Measurements from ENCODE around the gene SLC22A16.
"Not testable (repeated sequence)": the region's sequence is repeated elsewhere in the genome, so short reads cannot be mapped to it uniquely, and the experiment has no call there.

SLC22A16 gene, protein sequence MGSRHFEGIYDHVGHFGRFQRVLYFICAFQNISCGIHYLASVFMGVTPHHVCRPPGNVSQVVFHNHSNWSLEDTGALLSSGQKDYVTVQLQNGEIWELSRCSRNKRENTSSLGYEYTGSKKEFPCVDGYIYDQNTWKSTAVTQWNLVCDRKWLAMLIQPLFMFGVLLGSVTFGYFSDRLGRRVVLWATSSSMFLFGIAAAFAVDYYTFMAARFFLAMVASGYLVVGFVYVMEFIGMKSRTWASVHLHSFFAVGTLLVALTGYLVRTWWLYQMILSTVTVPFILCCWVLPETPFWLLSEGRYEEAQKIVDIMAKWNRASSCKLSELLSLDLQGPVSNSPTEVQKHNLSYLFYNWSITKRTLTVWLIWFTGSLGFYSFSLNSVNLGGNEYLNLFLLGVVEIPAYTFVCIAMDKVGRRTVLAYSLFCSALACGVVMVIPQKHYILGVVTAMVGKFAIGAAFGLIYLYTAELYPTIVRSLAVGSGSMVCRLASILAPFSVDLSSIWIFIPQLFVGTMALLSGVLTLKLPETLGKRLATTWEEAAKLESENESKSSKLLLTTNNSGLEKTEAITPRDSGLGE

GRCh38 chr6:110476046-110476849 is at the start of gene SLC22A16:
SLC22A16 (minus strand) TSS chr6:110476613; CDS start chr6:110476574, 39 bp downstream.
- in situ Hi-C loops (cut with HindIII; ENCODE audit: low sequenced_read_pairs) = no loop called here

DNA sequence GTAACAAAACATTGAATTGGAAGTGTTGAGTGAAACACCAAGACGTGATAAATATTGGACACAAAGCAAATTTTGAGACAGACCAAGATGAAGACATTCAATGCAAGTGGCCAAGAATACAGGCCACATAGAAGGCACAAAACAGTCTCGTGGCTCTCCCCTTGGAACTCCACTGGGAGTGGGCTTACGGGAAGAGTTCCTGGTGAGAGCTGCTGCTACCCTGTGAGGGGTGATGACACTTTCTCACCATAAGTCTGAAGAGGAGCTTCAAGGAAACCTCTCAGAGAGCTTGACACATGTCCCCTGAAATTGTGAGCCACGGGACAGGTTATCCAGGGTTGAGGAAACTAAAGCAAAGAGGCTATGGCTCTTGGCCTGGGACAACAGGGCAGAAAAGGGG is 48.6 kb upstream of the SLC22A16 start:
- in situ Hi-C loops (cut with HindIII; ENCODE audit: low sequenced_read_pairs) = no loop called here

- in situ Hi-C loops (cut with HindIII; ENCODE audit: low sequenced_read_pairs) = no loop called here
Observed at GRCh38 chr6:110524305-110524704, 47.9 kb upstream of the SLC22A16 start.

GRCh38 chr6:110523451-110524021 is 47.1 kb upstream of the SLC22A16 start:
- in situ Hi-C loops (cut with HindIII; ENCODE audit: low sequenced_read_pairs) = no loop called here

DNA sequence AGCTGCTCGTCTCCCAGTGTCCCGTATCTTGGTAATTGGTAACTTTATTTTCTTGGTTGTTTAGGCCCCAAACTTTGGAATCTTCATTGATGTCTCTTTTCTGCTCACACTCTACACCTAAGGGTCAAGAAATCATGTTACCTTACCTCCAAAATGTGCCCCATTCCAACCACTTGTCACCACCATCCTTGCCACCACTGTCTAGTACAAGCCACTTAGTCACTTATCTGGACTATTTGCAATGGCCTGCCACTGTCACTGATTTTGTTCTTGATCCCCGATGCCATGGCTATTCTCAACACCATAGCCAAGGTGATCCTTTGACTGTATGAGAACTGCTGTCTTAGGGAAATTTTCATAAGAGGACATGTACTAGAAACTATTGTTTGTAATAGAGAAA is 46.0 kb upstream of the SLC22A16 start:
- in situ Hi-C loops (cut with HindIII; ENCODE audit: low sequenced_read_pairs) = no loop called here

DNA sequence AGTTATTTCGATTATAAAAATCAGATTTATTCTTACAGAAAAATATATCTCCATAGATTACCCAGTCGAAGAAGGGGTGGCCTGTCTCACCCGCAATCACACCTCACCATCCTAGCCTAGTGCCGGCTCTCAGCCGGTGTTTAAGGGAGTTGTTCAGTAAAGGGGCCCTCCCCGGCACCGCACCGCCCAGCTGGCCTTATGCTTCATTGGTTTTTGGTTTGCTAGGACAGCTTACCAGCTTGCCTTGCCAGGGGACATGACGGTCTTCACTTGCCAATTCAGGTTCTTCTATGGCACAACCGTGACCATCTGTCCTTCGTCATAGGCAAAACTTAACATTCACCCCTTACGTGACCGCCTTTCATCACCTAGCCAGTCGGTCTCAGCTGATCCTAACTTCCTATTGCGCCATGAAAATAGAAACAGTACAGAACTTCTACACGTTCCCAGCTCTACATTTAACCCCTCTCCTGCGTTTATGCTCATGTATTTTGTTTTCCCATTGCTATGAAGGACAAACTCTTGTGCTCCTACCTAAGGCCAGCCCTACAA is 44.7 kb upstream of the SLC22A16 start:
- in situ Hi-C loops (cut with HindIII; ENCODE audit: low sequenced_read_pairs) = no loop called here

DNA sequence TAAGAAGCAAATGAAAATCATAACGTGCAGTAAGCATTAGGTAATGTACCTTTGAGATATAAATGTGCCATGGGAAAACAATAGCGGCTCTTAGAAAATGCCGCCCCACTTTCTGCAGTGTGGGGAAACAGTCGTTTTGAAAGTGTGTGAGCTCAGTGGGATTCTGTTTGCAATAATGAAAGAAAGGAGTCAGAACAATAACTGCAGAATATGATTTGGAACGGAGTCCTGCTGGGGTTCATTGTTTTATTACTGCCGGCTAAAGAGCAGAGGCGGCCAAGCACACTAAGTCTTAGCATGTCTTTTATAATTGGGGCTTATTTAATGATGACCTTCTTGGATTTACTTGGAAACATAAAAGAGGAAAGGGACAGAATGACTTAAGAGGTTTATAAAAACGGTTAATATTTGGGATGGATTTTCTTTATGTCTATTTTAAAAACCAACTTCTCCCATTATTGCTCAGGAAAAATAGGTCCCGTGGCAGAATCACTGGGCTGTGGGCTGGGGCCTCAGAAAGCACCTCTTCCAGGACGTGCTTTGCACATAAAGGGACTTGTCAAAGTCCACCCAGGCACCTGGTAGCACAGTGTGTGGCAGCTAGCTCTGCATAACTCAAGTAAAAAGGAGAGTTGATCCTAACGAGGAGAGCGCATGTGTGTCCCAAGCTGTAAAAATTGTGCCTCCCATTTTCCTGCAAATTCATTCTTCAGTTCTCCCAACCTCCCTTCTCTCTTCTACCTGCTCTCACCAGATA is 44.0 kb upstream of the SLC22A16 start:
- in situ Hi-C loops (cut with HindIII; ENCODE audit: low sequenced_read_pairs) = no loop called here

DNA sequence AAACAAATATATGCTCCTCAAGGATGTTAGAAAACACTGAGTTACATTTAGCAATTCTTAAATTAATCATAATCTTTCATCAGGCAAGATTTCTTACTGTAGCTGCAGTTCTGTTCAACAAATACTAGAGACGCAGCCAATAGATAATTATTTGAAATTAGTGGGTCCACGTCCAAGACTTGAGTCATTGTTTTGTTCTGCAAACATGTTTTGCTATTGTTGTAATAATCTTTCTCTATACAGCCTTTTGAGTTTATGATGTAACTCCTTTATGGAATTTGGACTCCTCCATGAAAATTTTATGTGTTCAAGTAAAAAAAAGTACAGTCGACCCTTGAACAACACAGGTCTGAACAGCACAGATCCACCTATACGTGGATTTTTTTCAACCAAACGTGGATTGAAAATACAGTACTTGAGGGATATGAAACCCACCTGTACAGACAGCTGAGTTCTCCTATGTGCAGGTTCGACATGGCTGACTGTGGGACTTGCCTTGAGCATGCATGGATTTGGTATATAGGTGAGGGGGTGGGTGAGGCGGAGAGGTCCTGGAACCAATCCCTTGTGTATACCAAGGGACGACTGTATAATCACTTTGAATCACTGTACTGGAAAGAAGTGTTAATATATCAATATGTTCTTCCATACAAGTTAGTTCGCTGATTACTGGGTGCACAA is 41.3 kb upstream of the SLC22A16 start:
- in situ Hi-C loops (cut with HindIII; ENCODE audit: low sequenced_read_pairs) = no loop called here

DNA sequence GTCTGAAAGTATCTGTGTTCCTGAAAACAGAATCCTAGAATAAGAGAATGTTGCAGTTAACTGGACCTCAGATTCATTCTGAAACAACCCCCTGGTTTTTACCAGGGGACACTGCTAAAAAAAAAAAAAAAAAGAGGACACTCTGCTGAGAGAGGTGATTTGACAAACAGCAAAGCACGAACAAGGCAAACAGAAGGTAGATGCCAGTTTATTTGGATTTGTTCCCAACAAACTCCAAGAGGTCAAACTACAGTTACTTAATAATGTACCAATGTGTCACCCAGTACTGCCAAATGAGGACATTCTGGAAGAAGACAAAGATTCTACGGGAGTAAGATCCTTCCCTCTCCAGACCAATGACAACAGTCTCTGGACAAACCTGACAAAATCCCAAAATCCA is 40.6 kb upstream of the SLC22A16 start:
- in situ Hi-C loops (cut with HindIII; ENCODE audit: low sequenced_read_pairs) = no loop called here

DNA sequence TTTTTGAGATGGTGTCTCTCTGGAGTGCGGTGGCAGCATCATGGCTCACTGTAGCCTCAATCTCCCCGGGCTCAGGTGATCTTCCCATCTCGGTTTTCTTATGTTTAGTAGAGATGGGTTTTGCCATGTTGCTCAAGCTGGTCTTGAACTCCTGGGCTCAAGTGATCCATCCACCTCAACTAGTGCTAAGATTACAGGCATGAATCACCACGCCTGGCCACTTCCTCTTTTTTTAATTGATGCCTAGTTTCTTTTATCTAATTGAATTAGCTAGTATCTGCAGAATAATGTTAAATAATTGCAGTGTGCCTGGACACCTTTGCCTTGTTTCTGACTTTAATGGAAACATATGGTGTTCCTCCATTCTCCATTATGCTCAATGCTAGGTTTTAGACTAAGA is 38.4 kb upstream of the SLC22A16 start:
- in situ Hi-C loops (cut with HindIII; ENCODE audit: low sequenced_read_pairs) = no loop called here

- in situ Hi-C loops (cut with HindIII; ENCODE audit: low sequenced_read_pairs) = no loop called here
Observed at GRCh38 chr6:110512991-110513390, 36.6 kb upstream of the SLC22A16 start.

DNA sequence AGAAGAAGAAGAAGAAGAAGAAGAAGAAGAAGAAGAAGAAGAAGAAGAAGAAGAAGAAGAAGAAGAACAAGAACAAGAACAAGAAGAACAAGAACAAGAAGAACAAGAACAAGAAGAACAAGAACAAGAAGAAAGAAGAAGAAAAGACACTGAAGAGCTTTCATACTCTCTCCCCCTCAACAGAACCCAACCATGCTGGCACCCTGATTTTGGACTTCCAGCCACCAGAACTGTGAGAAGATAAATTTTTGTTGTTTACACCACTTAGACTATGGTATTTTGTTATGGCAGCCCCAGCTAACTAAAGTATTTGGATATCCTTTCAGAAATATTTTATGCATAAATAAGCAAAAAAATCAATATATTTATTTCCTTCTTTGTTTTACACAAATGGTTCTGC is 36.1 kb upstream of the SLC22A16 start:
- in situ Hi-C loops (cut with HindIII; ENCODE audit: low sequenced_read_pairs) = not testable (repeated sequence)

DNA sequence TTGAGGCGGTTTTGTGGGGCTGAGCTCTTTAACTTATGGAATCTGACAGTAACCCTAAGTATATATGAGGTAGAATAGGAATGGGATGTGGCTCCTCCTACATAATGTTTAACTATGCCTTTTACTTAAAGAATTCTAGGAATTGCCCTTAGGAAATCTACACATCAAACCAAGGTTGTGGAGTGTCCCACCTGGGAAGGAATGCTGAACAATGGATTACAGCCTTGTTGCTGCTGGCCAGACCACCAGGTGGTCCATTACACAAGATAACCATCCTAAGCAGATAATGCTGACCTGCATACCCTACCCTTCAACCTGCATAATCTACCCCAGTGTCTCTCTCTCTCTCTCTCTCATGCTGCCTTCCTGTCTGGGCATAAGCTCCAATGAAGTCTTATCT is 35.0 kb upstream of the SLC22A16 start:
- in situ Hi-C loops (cut with HindIII; ENCODE audit: low sequenced_read_pairs) = no loop called here

DNA sequence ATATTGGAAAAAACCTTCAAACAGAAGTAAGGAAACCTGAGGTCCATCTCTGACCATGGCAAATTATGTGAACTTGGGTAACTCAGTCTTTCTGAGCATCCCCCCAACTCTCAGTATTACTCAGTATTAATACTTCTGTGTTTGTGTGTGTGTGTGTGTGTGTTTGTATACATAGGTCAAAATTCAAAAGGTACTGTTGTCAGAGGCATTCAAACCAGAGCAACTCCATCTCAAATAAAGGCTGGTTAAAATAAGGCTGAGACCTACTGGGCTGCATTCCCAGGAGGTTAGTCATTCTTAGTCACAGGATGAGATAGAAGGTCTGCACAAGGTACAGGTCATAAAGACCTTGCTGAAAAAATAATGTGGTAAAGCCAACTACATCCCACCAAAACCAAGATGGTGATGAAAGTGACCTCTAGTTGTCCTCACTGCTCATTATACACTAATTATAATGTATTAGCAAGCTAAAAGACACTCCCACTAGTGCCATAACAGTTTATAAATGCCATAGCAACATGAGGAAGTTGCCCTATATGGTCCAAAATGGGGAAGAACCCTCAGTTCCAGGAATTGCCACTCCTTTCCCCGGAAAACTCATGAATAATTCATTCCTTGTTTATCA is 33.3 kb upstream of the SLC22A16 start:
- in situ Hi-C loops (cut with HindIII; ENCODE audit: low sequenced_read_pairs) = no loop called here

DNA sequence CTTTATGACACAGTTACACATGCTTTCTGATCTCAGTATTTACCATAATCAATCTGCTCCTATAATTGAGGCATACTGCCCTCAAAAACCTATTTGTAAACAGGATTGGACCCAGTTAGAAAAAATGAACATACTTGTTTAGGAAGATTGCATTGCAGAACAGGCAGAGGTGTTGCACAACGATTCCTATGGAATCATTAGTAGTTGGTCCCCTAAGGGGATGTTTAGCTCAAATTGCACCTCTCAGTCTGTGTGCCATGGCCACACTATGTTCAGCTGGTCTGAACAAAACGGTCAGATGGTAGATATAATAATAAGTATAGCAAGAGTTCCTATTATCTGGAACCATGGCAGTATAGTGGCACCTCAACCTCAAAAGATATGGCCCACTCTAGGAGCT is 28.5 kb upstream of the SLC22A16 start:
- in situ Hi-C loops (cut with HindIII; ENCODE audit: low sequenced_read_pairs) = not testable (repeated sequence)

DNA sequence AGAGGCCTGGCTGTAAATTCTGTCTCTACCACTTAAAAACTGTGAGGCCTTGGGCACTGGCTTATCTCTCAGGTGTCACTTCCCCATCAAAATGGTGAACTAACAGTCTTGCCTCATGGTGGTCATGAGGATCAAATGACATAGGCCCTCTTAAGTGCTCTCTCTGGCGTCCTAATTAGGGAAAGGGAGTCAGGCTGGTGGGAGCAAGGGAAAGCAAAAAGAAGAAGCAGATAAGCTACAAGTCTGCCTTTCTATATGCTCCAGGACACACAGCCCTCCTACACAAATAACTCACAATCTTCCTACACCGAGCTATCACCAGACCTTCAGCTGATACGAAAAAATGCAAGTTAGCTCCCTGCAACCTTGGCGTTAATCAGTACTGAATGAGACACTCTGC is 19.5 kb upstream of the SLC22A16 start:
- in situ Hi-C loops (cut with HindIII; ENCODE audit: low sequenced_read_pairs) = no loop called here

- in situ Hi-C loops (cut with HindIII; ENCODE audit: low sequenced_read_pairs) = no loop called here
Observed at GRCh38 chr6:110493253-110493800, 16.9 kb upstream of the SLC22A16 start.

DNA sequence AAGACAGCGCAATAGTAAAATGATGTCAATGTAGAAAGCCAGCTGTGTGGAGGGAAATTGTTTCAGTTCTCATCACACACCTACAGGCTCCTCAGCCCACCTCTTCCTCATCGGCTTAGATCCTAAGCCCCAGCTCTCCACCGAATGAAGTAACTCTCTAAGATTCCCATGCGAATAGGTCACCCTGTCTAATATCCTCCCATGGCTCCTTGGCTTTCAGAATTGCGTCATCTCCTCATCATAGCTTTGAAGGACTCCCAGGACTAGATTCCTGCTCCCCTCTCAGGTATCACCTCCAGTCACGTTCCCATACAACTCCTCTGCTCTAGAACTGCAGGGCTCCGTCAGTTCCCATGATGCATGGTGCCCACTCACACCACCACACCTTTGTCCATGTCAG is 16.2 kb upstream of the SLC22A16 start:
- in situ Hi-C loops (cut with HindIII; ENCODE audit: low sequenced_read_pairs) = no loop called here

GRCh38 chr6:110491644-110492317 is 15.4 kb upstream of the SLC22A16 start:
- in situ Hi-C loops (cut with HindIII; ENCODE audit: low sequenced_read_pairs) = no loop called here

Measured in DLD1 (cell line).